Measurements from ENCODE around the gene TEX261.

GRCh38 chr2:70967189-70967588 is 27.5 kb downstream of the TEX261 start:
- no peak for TF ChIP-seq CTCF (IDR thresholded peaks at IDR 0.05; ENCODE audit: borderline replicate concordance, extremely low read depth, low read length, poor library complexity, severe bottlenecking)
- no peak for TF ChIP-seq EZH2 (IDR thresholded peaks at IDR 0.05; ENCODE audit: borderline replicate concordance, low read depth, low read length, severe bottlenecking)
